Muscle of leg (tissue), 11 donors: Measurements from ENCODE around the gene TPRG1. TPM values are rescaled to one million over a fixed set of nuclear protein-coding genes. Genes with fewer than 3 reads are reported as not detected.

Experiments
- DNase-seq: peaks from one replicate; pipeline ENCODE4 v3.0.0; 2013
- H3K27ac ChIP-seq: one replicate; pipeline ENCODE4 v1.5.1; 2013; ENCODE audit warnings: mild to moderate bottlenecking, low read length, control low read depth
- H3K27me3 ChIP-seq: one replicate; pipeline ENCODE4 v1.6.1; 2013; ENCODE audit warnings: low read length; ENCODE audit not compliant: control insufficient read depth, insufficient read depth
- H3K36me3 ChIP-seq: one replicate; pipeline ENCODE4 v1.6.1; 2013; ENCODE audit warnings: low read length; ENCODE audit not compliant: control insufficient read depth, insufficient read depth
- H3K4me1 ChIP-seq: one replicate; pipeline ENCODE4 v1.6.1; 2013; ENCODE audit warnings: low read length; ENCODE audit not compliant: control insufficient read depth, insufficient read depth
- H3K4me3 ChIP-seq: one replicate; pipeline ENCODE4 v1.5.1; 2013; ENCODE audit warnings: low read length, control low read depth
- H3K9me3 ChIP-seq: replicated peaks from 2 replicates; pipeline ENCODE4 v1.6.1; 2013; ENCODE audit warnings: low read depth, low read length; ENCODE audit not compliant: control insufficient read depth
- WGBS: methylation state at CpG from one replicate; pipeline ENCODE4 v1.1.5; 2013; ENCODE audit warnings: missing lambda C conversion rate; ENCODE audit not compliant: insufficient coverage; 5-methylcytosine and 5-hydroxymethylcytosine counted together
- polyA plus RNA-seq, 8 donors: library from polyadenylated mRNA; unstranded; fragments of 120-200 nt; gene quantifications; one replicate each; pipeline versions ENCODE4 v1.2.1 to v1.2.3, GENCODE V29; 2013; ENCODE audit warnings: inconsistent platforms in 1 of 8, low replicate concordance in 1 of 8; ENCODE audit not compliant: insufficient read length in 8 of 8, insufficient read depth in 1 of 8
- total RNA-seq: library from RNA; stranded (reverse); fragments of 120-200 nt; gene quantifications from one replicate; pipeline ENCODE4 v1.2.4, GENCODE V29; 2013

Gene TPRG1
- total and polyA plus RNA-seq, 9 donors = 1.2 to 5.6 (median 2.0) TPM

DNA sequence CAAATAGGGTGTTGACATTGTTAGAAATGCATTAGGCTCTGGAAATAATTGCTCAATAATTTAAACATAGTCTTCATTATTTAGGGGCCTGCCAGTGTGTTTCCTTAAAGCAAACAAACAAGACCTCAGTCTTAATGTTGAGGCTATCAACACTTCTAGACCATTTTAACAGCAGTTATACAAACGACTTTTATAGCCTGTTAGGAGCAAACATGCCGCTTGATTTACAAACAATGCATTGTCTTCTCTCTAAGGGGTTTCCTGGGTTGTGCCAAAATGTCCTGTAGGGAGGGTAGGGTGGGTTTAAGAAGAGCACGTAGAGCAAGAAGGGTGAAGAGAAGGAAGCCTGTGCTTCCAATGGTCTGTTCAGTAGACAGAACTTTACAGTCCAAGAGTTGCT, 53.7 kb downstream of the TPRG1 start:
- DNase-seq = no peak
- Histone ChIP-seq H3K27me3 (no peaks in the 10 kb centered on the region), H3K4me1 (no peaks in the 10 kb centered on the region), H3K9me3 (no peaks in the 10 kb centered on the region), H3K36me3 (no peaks in the 10 kb centered on the region), H3K27ac (no peak overlapping the region), H3K4me3 (no peak overlapping the region)
- 17% methylated on average over 1 of the region's 3 CpGs for WGBS

DNA sequence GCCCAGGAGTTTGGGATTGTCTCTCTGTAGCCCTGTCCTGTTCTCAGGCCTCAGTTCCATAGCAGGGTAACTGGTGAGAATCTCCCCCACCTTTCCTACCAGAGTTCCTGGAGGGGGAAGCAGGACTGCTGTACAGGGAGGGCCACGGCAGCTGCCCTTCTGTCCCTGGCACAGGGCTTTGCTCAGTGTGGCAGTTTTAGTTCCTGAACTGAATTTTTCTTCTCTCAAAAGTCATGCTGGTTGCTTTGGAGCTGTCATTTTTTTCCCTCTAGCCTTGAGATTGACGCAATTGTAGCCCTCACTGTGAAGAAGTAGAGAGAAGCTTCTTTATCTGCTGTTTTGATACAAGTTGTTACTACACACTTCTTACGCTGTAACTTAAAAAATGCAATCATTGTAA, 55.5 kb downstream of the TPRG1 start:
- no CpG with 5 or more reads among the region's 3 CpGs for WGBS
- Histone ChIP-seq H3K9me3 (no peaks in the 10 kb centered on the region), H3K4me3 (no peak overlapping the region), H3K27me3 (no peaks in the 10 kb centered on the region), H3K27ac (no peak overlapping the region), H3K36me3 (no peaks in the 10 kb centered on the region), H3K4me1 (no peaks in the 10 kb centered on the region)
- DNase-seq = no peak

DNA sequence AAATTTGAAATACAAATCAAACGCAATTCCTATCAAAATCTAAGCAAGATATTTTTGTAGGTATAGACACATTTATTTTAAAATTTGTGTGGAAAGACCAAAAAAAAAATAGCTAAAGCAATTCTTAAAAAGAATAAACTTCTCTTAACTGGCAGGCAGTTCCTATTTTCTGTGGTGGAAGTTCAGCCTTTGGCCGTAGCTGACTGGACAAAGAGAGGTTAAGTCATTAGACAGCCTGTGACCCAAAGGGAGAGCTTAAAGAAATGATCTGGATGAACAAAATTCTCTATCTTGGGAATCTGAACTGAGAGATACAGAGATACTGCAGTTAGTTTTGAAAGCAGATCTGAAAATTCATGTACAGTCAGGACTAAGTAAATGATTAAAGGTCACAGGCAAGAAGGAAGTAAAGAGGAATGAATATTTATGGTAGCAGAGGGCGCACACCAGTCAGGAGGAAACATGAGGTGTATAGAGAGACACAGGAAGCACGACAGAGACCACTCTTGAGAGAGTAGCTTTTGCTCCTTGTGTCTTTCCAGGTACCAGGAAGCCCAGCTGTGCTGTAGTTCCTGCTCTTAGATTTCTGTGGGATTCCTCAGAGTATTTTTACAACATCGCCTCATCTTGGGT, 57.5 kb downstream of the TPRG1 start:
- no peak overlapping the region for H3K4me3 ChIP-seq
- H3K27ac ChIP-seq = no peak overlapping the region
- WGBS = 36% methylated on average over 2 of the region's 5 CpGs
- H3K27me3 ChIP-seq = no peaks in the 10 kb centered on the region
- H3K9me3 ChIP-seq = no peaks in the 10 kb centered on the region
- DNase-seq = peak; percentile 7
- peaks cover 2% of the 10 kb centered on the region for H3K4me1 ChIP-seq
- H3K36me3 ChIP-seq = no peaks in the 10 kb centered on the region

DNA sequence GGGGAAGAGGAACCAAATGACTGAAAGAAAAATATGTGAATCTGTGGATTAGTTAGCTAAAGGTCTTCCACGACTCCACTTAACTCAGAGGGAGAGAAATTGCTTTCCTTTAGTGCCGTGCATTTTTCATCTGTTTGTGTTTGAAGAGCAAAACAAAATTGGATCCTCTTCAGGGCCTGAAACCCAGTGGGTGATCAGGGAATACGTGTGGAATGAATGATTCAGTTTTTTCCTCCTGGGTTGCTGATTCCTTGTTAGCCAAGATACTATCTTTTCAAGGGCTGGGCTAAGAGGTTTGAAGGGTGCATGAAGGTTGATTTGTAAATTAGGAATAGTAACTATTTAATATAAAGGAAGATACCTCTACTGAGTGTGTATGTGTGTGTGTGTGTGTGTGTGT, 61.0 kb downstream of the TPRG1 start:
- Histone ChIP-seq H3K27ac (no peak overlapping the region), H3K9me3 (no peaks in the 10 kb centered on the region), H3K4me1 (peaks cover 2% of the 10 kb centered on the region), H3K36me3 (no peaks in the 10 kb centered on the region), H3K4me3 (no peak overlapping the region), H3K27me3 (no peaks in the 10 kb centered on the region)
- no CpG with 5 or more reads among the region's 3 CpGs for WGBS
- DNase-seq = peak; percentile 24

DNA sequence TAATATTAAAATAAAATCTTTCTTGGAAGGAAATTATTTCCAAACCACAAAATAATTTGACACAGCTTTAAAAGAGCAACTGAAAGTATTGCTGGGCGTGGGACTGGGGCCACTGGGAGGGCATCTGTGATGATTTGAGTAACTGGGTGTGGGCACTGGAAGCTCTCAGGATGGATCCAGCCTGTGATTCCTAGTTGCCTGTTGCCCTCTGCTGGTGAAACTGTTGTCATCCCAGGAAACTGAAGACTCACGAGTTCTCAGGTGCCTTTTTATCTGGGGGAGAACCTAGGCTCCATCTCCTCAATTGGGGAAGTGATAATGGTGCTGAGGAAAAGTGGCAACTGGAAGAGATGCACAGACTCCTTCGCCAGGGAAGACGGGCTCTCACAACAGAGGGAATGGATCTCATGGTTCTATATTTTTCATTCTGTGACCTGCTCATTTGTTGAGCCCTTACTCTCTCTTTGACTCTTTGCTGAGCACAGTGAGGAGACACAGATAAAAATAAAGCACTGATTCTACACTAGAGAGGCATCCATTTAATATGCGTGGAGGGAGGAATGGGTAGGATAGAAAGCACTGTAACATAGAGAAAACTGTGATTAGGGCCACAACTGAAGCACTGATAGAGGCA, 61.6 kb downstream of the TPRG1 start:
- H3K27ac ChIP-seq = no peak overlapping the region
- H3K9me3 ChIP-seq = no peaks in the 10 kb centered on the region
- 0% methylated on average over 2 of the region's 5 CpGs for WGBS
- H3K4me1 ChIP-seq = peaks cover 2% of the 10 kb centered on the region
- DNase-seq = peak; percentile 72
- H3K27me3 ChIP-seq = no peaks in the 10 kb centered on the region
- no peaks in the 10 kb centered on the region for H3K36me3 ChIP-seq
- no peak overlapping the region for H3K4me3 ChIP-seq

DNA sequence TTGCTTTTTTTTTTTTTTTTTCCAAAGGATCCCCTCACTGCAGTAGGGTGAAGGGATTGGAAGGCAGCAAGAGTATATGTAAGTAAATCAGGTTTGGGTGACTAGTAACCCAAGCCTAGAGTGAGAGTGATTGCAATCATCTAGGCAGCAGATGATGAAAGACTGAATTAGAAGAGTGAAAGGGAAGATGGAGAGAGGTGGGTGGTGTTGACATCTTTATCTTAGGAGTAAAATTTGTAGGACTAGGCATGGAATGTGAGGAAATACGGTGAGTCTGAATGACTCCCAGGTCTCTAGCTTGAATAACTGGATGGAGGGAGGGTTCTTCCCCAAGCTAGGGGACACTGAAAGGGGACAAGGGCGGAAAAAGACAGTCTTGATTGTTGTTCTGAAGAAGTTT, 63.4 kb downstream of the TPRG1 start:
- H3K4me1 ChIP-seq = peaks cover 2% of the 10 kb centered on the region
- H3K27me3 ChIP-seq = no peaks in the 10 kb centered on the region
- no peaks in the 10 kb centered on the region for H3K36me3 ChIP-seq
- 68% methylated on average over 2 of the region's 2 CpGs for WGBS
- H3K4me3 ChIP-seq = no peak overlapping the region
- no peak for DNase-seq
- H3K27ac ChIP-seq = no peak overlapping the region
- no peaks in the 10 kb centered on the region for H3K9me3 ChIP-seq

DNA sequence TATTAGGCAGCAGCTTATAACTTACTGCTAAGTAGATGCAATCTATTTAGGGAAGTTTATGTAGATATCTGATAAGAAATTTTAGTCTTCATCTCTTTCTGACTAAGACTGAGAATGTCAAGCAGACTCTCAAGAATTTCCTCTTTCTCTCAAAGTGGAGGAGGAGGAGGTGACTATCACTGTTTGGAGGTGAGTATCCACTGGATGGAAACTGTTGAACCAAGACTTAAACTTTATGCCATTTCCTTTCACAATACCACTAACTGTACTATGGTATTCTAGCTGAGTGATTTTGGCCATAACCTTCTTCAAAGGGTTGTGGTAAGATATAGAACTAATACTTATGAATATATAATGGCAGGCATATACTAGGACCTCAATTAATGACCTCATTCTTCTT, 64.6 kb downstream of the TPRG1 start:
- H3K9me3 ChIP-seq = no peaks in the 10 kb centered on the region

DNA sequence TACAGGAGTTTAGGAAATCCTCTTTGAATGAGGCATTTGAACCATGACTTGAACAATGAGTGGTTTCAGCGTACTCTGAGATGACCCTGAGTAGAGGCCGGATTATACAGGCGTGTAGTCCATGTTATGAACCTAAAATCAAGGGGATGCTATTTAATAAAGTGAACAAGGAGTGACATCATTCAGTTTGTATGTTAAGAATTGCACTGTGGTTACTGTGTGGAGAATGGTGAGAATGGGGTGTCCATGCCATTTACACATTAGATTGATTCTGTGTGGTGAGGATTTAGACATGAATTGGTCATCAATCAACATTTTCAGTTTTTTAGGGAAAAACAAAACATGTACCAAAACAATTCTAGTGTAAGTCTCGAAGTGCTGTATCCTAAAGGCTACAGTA, 65.8 kb downstream of the TPRG1 start:
- 78% methylated on average over 3 of the region's 4 CpGs for WGBS

More for the DNA sequence above, 64.6 kb downstream of the TPRG1 start:
- peaks cover 2% of the 10 kb centered on the region for H3K4me1 ChIP-seq
- no peaks in the 10 kb centered on the region for H3K36me3 ChIP-seq
- no peak for DNase-seq
- no peak overlapping the region for H3K27ac ChIP-seq
- H3K4me3 ChIP-seq = no peak overlapping the region
- no peaks in the 10 kb centered on the region for H3K27me3 ChIP-seq

DNA sequence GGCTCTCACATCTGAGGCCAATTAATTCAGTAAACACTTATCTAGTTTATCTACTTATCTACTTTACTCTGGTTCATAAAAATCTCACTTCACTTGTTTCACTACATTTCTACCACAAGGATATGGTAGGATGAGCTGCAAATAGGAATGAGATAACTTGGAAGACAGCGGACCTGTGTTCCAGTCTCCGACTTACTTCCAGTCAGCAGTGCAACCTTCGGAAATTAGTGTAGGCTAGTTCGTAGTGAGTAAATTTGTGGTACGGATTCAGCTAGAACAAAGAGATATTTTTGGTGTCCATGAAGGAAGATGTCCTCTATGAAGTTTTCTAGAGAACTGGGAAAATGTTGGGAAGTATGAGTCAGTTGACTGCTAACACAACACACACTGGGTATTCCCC, 66.3 kb downstream of the TPRG1 start:
- H3K9me3 ChIP-seq = peaks cover under 1% of the 10 kb centered on the region
- no peaks in the 10 kb centered on the region for H3K36me3 ChIP-seq
- 89% methylated on average over 3 of the region's 5 CpGs for WGBS
- no peak for DNase-seq
- H3K4me3 ChIP-seq = no peak overlapping the region
- no peak overlapping the region for H3K27ac ChIP-seq
- no peaks in the 10 kb centered on the region for H3K27me3 ChIP-seq
- H3K4me1 ChIP-seq = peaks cover 1% of the 10 kb centered on the region

More for the DNA sequence above, 65.8 kb downstream of the TPRG1 start:
- DNase-seq = no peak
- H3K36me3 ChIP-seq = no peaks in the 10 kb centered on the region
- H3K27me3 ChIP-seq = no peaks in the 10 kb centered on the region
- H3K9me3 ChIP-seq = no peaks in the 10 kb centered on the region
- peaks cover 2% of the 10 kb centered on the region for H3K4me1 ChIP-seq
- H3K27ac ChIP-seq = no peak overlapping the region
- H3K4me3 ChIP-seq = no peak overlapping the region

DNA sequence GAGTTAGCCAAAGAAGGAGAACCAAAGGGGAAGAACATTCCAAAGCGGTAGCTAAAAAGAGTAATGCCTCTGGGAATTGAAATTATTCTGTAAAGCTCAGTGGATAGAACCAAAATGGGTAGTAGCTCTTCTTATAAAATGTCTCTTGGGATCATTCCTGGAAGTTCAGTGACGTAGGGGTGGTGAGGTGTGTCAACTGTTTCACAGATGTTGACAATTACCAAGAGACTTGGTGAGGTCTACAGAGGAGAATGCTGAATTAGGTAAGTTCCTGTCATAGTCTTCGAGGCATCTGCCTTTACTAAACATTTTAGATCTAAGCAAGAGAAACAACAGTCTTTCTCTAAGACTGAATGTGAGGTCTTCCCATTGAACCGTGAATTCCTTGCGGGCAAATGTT, 67.8 kb downstream of the TPRG1 start:
- H3K9me3 ChIP-seq = peaks cover 4% of the 10 kb centered on the region
- no peaks in the 10 kb centered on the region for H3K4me1 ChIP-seq
- DNase-seq = no peak
- H3K4me3 ChIP-seq = no peak overlapping the region
- no peak overlapping the region for H3K27ac ChIP-seq
- H3K27me3 ChIP-seq = no peaks in the 10 kb centered on the region
- WGBS = 66% methylated on average over 2 of the region's 5 CpGs
- no peaks in the 10 kb centered on the region for H3K36me3 ChIP-seq

DNA sequence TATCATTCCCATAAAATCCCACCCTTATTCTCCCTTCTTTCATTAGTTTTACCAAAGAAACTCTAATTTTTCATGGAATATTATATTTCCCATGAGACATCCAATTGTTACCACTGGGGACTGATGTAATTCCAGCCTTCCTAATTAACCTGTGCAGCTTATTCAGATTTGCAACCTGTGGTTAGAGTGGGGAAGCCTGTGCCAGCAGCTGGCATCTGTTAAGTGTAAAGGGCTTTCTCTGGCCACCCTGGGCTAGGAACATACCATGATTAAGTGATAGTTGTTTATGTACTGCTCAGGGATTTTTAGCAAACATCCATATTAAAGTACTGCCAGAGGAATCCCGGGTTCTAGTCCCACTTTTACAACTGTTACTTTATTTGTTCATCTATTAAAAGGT, 78.2 kb downstream of the TPRG1 start:
- Histone ChIP-seq H3K9me3 (no peaks in the 10 kb centered on the region), H3K4me3 (no peak overlapping the region), H3K4me1 (no peaks in the 10 kb centered on the region), H3K27ac (no peak overlapping the region), H3K36me3 (no peaks in the 10 kb centered on the region), H3K27me3 (no peaks in the 10 kb centered on the region)
- WGBS = no CpG with 5 or more reads among the region's 1 CpG
- no peak for DNase-seq
